GM12878 (cell line): ENCODE data around the gene MAPKAPK3. TPM values are rescaled to one million over a fixed set of nuclear protein-coding genes. Genes with fewer than 3 reads are reported as not detected.

Experiments
- ATAC-seq: fragments of 200-7000 bp; cut with Tn5 transposase; 3 replicates; pipeline ENCODE4 v1.9.1; 2020; ENCODE audit warnings: mild to moderate bottlenecking, moderate library complexity
- BruUV-seq: library from RNA; stranded (reverse); fragments of 400-500 nt; replicated peaks from 2 replicates; lab custom pipeline; 2021; lab: Mats Ljungman, UMichigan
- CTCF ChIA-PET: fragments of 300-600 bp; sonication (Branson Sonifier 250); formaldehyde crosslinking; extraction: SDS; loops from one replicate; lab custom pipeline; 2021; ENCODE audit warnings: inconsistent platforms; lab: Yijun Ruan, JAX
- POLR2A ChIA-PET: fragments of 350-600 bp; formaldehyde crosslinking; extraction: SDS; loops from one replicate; lab custom pipeline; 2021; ENCODE audit warnings: inconsistent platforms; lab: Charles Lee
- RAD21 ChIA-PET: fragments of 300-600 bp; sonication (Branson Sonifier 250); formaldehyde crosslinking; loops from one replicate; lab custom pipeline; 2023; ENCODE audit warnings: antibody characterized with exemption; ENCODE audit not compliant: unreplicated experiment; lab: Charles Lee
- SMC1A ChIA-PET: fragments of 300-600 bp; sonication (Branson Sonifier 250); formaldehyde crosslinking; loops from one replicate; lab custom pipeline; 2023; ENCODE audit not compliant: unreplicated experiment, uncharacterized antibody; lab: Charles Lee
- DNase-seq: peaks from one replicate; pipeline ENCODE4 v3.0.0-alpha.2; 2011; ENCODE audit warnings: low read depth, low spot score
- FAIRE-seq: peaks from 3 replicates; lab custom pipeline; 2011; peaks lifted over from hg19 to GRCh38; lab: Jason Lieb, UNC
- H2AFZ ChIP-seq: 2 replicates; pipeline ENCODE4 v1.6.0; 2011; ENCODE audit warnings: low read depth, low read length, control low read depth; ENCODE audit not compliant: control insufficient read depth
- H3K27ac ChIP-seq: 2 replicates; pipeline ENCODE4 v1.5.1; 2011; ENCODE audit warnings: control low read depth; ENCODE audit not compliant: control insufficient read depth, insufficient read depth
- H3K27me3 ChIP-seq, 2 experiments: replicated peaks in 1 of 2; 2 replicates each; pipeline versions ENCODE4 v1.6.0 to v1.6.1; 2011; ENCODE audit warnings: low read length in 1 of 2; ENCODE audit not compliant: control insufficient read depth in 2 of 2, insufficient read depth in 2 of 2
- H3K36me3 ChIP-seq, 2 experiments: 2 replicates each; pipeline ENCODE4 v1.5.1; 2011; ENCODE audit warnings: low read length in 1 of 2; ENCODE audit not compliant: control insufficient read depth in 2 of 2, insufficient read depth in 2 of 2
- H3K4me1 ChIP-seq: 2 replicates; pipeline ENCODE4 v1.6.1; 2011; ENCODE audit warnings: mild to moderate bottlenecking, low read length, moderate library complexity, mixed read lengths; ENCODE audit not compliant: control insufficient read depth, insufficient read depth
- H3K4me2 ChIP-seq: 2 replicates; pipeline ENCODE4 v1.6.0; 2011; ENCODE audit warnings: control low read depth; ENCODE audit not compliant: control insufficient read depth, insufficient read depth
- H3K4me3 ChIP-seq: fragments of 200-600 bp; sonication (generic); 2 replicates; pipeline ENCODE4 v1.5.1; 2016
- H3K79me2 ChIP-seq: 2 replicates; pipeline ENCODE4 v1.6.0; 2011; ENCODE audit warnings: low read length; ENCODE audit not compliant: control insufficient read depth, insufficient read depth
- H3K9ac ChIP-seq: 2 replicates; pipeline ENCODE4 v1.8.0; 2011; ENCODE audit warnings: low read length, control low read depth, mixed read lengths; ENCODE audit not compliant: control insufficient read depth, insufficient read depth
- H3K9me3 ChIP-seq: replicated peaks from 3 replicates; pipeline ENCODE4 v1.5.1; 2011; ENCODE audit warnings: mild to moderate bottlenecking, low read length; ENCODE audit not compliant: control insufficient read depth, insufficient read depth
- H4K20me1 ChIP-seq: 2 replicates; pipeline ENCODE4 v1.6.0; 2011; ENCODE audit not compliant: control insufficient read depth, insufficient read depth
- BHLHE40 ChIP-seq, 2 experiments: fragments of 450-650 bp in 1 of 2; IDR thresholded peaks; 2 replicates each; pipeline ENCODE4 v1.6.1; 2011 to 2017; ENCODE audit warnings: low read depth in 2 of 2, borderline replicate concordance in 1 of 2, improper control_type of control experiment in 1 of 2, low read length in 1 of 2, mild to moderate bottlenecking in 1 of 2
- CEBPB ChIP-seq, 2 experiments: fragments of 150-350 bp in 1 of 2; IDR thresholded peaks; 2 replicates each; pipeline ENCODE4 v1.6.1; 2012 to 2014; ENCODE audit warnings: low read depth in 2 of 2, low read length in 2 of 2, borderline replicate concordance in 1 of 2, inconsistent platforms in 1 of 2
- EED ChIP-seq: sonication (generic); IDR thresholded peaks from 2 replicates; pipeline ENCODE4 v1.6.1; 2016; ENCODE audit warnings: antibody characterized with exemption, low read depth
- EGR1 ChIP-seq, 2 experiments: IDR thresholded peaks; 1 replicate in 1 of 2; 2 replicates in 1 of 2; pipeline ENCODE4 v1.6.1; 2011 to 2012; ENCODE audit warnings: low read depth in 2 of 2, low read length in 2 of 2, borderline replicate concordance in 1 of 2, mild to moderate bottlenecking in 1 of 2, moderate library complexity in 1 of 2
- EP300 ChIP-seq, 2 experiments: fragments of 150-350 bp in 1 of 2; IDR thresholded peaks; 2 replicates each; pipeline ENCODE4 v1.6.1; 2011 to 2012; ENCODE audit warnings: low read depth in 2 of 2, low read length in 2 of 2, borderline replicate concordance in 1 of 2, improper control_type of control experiment in 1 of 2, inconsistent platforms in 1 of 2; ENCODE audit not compliant: control insufficient read depth in 1 of 2
- IKZF1 ChIP-seq: fragments of 450-650 bp; conservative IDR thresholded peaks from 2 replicates; pipeline ENCODE4 v1.6.1; 2017; ENCODE audit warnings: antibody characterized with exemption, mild to moderate bottlenecking
- MYC ChIP-seq: IDR thresholded peaks from 2 replicates; pipeline ENCODE4 v1.6.1; 2011; ENCODE audit warnings: mild to moderate bottlenecking, low read length, moderate library complexity, inconsistent platforms; ENCODE audit not compliant: insufficient read depth, insufficient replicate concordance, insufficient read length, severe bottlenecking
- NR2F1 ChIP-seq: fragments of 450-650 bp; conservative IDR thresholded peaks from 2 replicates; pipeline ENCODE4 v1.6.1; 2017; ENCODE audit warnings: mild to moderate bottlenecking
- NRF1 ChIP-seq: conservative IDR thresholded peaks from 2 replicates; pipeline ENCODE4 v1.6.1; 2011; ENCODE audit warnings: mild to moderate bottlenecking, low read depth, low read length, improper control_type of control experiment
- SIX5 ChIP-seq: IDR thresholded peaks from 2 replicates; pipeline ENCODE4 v1.6.1; 2011; ENCODE audit warnings: mild to moderate bottlenecking, low read depth, low read length, moderate library complexity; ENCODE audit not compliant: severe bottlenecking
- SREBF2 ChIP-seq: IDR thresholded peaks from 2 replicates; pipeline ENCODE4 v1.6.1; 2012; ENCODE audit warnings: mild to moderate bottlenecking, low read length
- TCF3 ChIP-seq: IDR thresholded peaks from 2 replicates; pipeline ENCODE4 v1.6.1; 2012; ENCODE audit warnings: low read depth, mild to moderate bottlenecking, low read length, borderline replicate concordance; ENCODE audit not compliant: insufficient read depth
- ZNF217 ChIP-seq: fragments of 450-650 bp; IDR thresholded peaks from 2 replicates; pipeline ENCODE4 v1.6.1; 2017; ENCODE audit warnings: antibody characterized with exemption, mild to moderate bottlenecking
- ZZZ3 ChIP-seq: IDR thresholded peaks from 2 replicates; pipeline ENCODE4 v1.6.1; 2011; ENCODE audit warnings: low read depth; ENCODE audit not compliant: control insufficient read depth, insufficient read length
- WGBS: methylation state at CpG from one replicate; pipeline ENCODE4 v1.1.6; 2016; ENCODE audit warnings: low lambda C conversion rate; ENCODE audit not compliant: insufficient replicate concordance, insufficient coverage; ENCODE audit errors: missing lambda C conversion rate; 5-methylcytosine and 5-hydroxymethylcytosine counted together
- in situ Hi-C: fragments of 300-500 bp; cut with MboI; formaldehyde crosslinking; loops from 9 replicates; pipeline ENCODE4 v1.14.3; 2018; ENCODE audit warnings: mixed read lengths
- intact Hi-C: fragments of 100-400 bp; cut with micrococcal nuclease; formaldehyde crosslinking; loops from one replicate; pipeline ENCODE4 v1.14.2; 2022; ENCODE audit not compliant: unreplicated experiment
- polyA plus RNA-seq, 11 experiments: library from polyadenylated mRNA; depleted of rRNA in 4 of 11; unstranded in 6 of 11; stranded (reverse) in 5 of 11; fragments of >200 nt; fragmentation: Nextera tagmentation in 4 of 11; fragmentation: Illumina TruSeq in 1 of 11; extraction: Ambion mirVana in 4 of 11; extraction: Trizol in 1 of 11; gene quantifications; 1 replicate in 1 of 11; 2 replicates in 10 of 11; pipeline versions ENCODE4 v1.2.1 to v1.2.3, GENCODE V29; 2011 to 2016; ENCODE audit warnings: inconsistent platforms in 2 of 11, missing spikeins in 2 of 11, low read depth in 1 of 11
- total RNA-seq, 4 experiments: library from RNA; depleted of rRNA in 3 of 4; stranded (reverse); fragments of >200 nt in 3 of 4; fragmentation: Illumina TruSeq in 1 of 4; extraction: Trizol in 1 of 4; gene quantifications; 2 replicates each; pipeline versions ENCODE4 v1.2.1 to v1.2.3, GENCODE V29; 2013 to 2021
- TF ChIP-seq, protein P1 (sequence below): fragments of 150-350 bp; IDR thresholded peaks from 2 replicates; pipeline ENCODE4 v1.6.1; 2014; ENCODE audit warnings: mild to moderate bottlenecking, low read depth, low read length
- TF ChIP-seq, protein P2 (sequence below): fragments of 450-650 bp; IDR thresholded peaks from 2 replicates; pipeline ENCODE4 v1.6.1; 2017; ENCODE audit warnings: borderline replicate concordance

Gene MAPKAPK3
- total and polyA plus RNA-seq, 10 of the 15 experiments (the other 5 are each of a cell fraction or from before 2014, with no cell fraction given), result 7.9 to 66.0 (median 39.0) TPM

DNA sequence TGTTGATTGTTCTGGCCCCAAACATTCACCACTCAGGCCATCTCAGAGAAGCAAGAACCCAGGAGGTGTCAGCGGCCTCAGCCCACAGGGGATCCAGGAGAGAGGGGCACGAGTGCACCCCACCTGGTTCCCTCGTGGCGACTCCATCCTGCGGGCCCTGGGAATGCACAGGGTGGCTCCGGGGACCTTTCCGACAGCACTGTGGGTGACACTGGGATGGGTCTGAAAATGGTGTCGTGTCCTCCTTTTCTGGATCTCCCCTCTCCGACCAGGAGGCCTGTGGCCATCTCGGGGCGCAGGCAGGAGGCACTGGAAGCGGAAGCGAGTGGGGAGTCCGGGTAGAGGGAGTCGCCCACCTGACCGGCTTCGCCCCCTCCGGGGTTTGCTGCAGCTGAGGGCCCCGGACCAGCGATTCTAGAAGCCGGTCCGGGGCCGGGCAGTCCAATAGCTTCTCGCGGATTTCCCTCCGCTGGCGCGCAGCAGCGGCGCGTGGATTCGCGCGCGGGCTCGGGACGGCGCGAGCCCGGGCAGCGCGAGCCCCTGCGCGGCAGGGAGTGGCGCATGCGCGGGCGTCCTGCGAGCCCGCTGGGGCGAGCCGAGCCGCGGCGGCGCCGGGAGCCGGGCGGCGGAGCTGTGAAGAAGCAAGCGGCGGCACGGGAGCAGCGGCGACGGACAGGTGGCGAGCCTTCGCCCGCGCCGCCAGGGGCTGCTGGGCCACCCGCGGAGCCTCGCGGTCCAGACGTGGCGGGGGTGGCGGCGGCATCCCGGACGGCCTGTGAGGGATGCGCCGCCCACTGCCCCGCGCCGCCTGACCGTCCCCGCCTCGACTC lies 57.6 kb downstream of the MAPKAPK3 start, which contains the start of gene DOCK3:
DOCK3 (plus strand) TSS at position 579 of the 830 bp plus-strand sequence. CDS start 337 bp downstream, outside the sequence.
- peaks cover 9 to 30% of the 10 kb centered on the region in 2 experiments for H3K27me3 ChIP-seq
- no peak within 1 kb of the TSS for H3K4me3 ChIP-seq
- DNase-seq (no peak), FAIRE-seq (no peak), ATAC-seq (peak; percentile 85)
- H3K36me3 ChIP-seq, result no peaks in the 10 kb centered on the region
- 8% methylated on average over 76 of the region's 89 CpGs for WGBS
- CTCF ChIA-PET, result interaction anchor here (0.8 to 0.9 kb wide), 2 partner anchors 290 to 298 kb away, joined by 3 read pairs; no protein-coding TSS in a partner anchor
- RAD21 ChIA-PET, result no interaction called here
- no peaks in the 10 kb centered on the region; the same call in 1 of the 2 replicates for H4K20me1 ChIP-seq
- POLR2A ChIA-PET, result interaction anchor here (0.5 kb wide), 1 partner anchor 1187 kb away, joined by 3 read pairs; the partner anchor contains the start of gene IQCF2
- no peaks in the 10 kb centered on the region for H3K9me3 ChIP-seq
- SMC1A ChIA-PET, result no interaction called here
- BruUV-seq, result no TSS peak
- peak within 1 kb of the TSS; percentile 37; the same call in 1 of the 2 replicates for H2AFZ ChIP-seq
- H3K4me2 ChIP-seq, result peak within 1 kb of the TSS; percentile 53; the same call in 1 of the 2 replicates
- no peak within 1 kb of the TSS for H3K27ac ChIP-seq
- intact Hi-C loops (no loop called here), in situ Hi-C loops (no loop called here)
- H3K4me1 ChIP-seq, result no peaks in the 10 kb centered on the region
- no peaks in the 10 kb centered on the region for H3K79me2 ChIP-seq
- no peak within 1 kb of the TSS for H3K9ac ChIP-seq
- TF ChIP-seq EGR1 (IDR thresholded peaks at IDR 0.05; ENCODE audit: borderline replicate concordance in 1 of 2, low read depth in 2 of 2, low read length in 2 of 2), result 0 out of 3 replicates have a peak, but pooled peaks of 1 of the 2 experiments have one; percentile 1
- TF ChIP-seq SREBF2, result no peak
- peak; percentile 36 for TF ChIP-seq IKZF1
- TF ChIP-seq BHLHE40 (IDR thresholded peaks at IDR 0.05; ENCODE audit: borderline replicate concordance in 1 of 2, low read depth in 2 of 2, low read length in 1 of 2), result peak in 1 of 2 experiments; percentile 71; a peak in 1 of 4 replicates
- 0 out of 2 replicates have a peak, but pooled peaks have one; percentile 12 for TF ChIP-seq NR2F1
- TF ChIP-seq, protein P1, sequence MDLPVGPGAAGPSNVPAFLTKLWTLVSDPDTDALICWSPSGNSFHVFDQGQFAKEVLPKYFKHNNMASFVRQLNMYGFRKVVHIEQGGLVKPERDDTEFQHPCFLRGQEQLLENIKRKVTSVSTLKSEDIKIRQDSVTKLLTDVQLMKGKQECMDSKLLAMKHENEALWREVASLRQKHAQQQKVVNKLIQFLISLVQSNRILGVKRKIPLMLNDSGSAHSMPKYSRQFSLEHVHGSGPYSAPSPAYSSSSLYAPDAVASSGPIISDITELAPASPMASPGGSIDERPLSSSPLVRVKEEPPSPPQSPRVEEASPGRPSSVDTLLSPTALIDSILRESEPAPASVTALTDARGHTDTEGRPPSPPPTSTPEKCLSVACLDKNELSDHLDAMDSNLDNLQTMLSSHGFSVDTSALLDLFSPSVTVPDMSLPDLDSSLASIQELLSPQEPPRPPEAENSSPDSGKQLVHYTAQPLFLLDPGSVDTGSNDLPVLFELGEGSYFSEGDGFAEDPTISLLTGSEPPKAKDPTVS, result no peak
- 0 out of 2 replicates have a peak, but pooled peaks have one; percentile 9 for TF ChIP-seq TCF3
- TF ChIP-seq, protein P2, sequence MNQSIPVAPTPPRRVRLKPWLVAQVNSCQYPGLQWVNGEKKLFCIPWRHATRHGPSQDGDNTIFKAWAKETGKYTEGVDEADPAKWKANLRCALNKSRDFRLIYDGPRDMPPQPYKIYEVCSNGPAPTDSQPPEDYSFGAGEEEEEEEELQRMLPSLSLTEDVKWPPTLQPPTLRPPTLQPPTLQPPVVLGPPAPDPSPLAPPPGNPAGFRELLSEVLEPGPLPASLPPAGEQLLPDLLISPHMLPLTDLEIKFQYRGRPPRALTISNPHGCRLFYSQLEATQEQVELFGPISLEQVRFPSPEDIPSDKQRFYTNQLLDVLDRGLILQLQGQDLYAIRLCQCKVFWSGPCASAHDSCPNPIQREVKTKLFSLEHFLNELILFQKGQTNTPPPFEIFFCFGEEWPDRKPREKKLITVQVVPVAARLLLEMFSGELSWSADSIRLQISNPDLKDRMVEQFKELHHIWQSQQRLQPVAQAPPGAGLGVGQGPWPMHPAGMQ, result no peak
- no peak for TF ChIP-seq CEBPB (IDR thresholded peaks at IDR 0.05; ENCODE audit: borderline replicate concordance in 1 of 2, low read depth in 2 of 2, low read length in 2 of 2)
- TF ChIP-seq ZZZ3, result no peak
- TF ChIP-seq EP300 (IDR thresholded peaks at IDR 0.05; ENCODE audit: borderline replicate concordance in 1 of 2, control insufficient read depth in 1 of 2, low read depth in 2 of 2, low read length in 2 of 2), result no peak
- no peak for TF ChIP-seq EED
- no peak for TF ChIP-seq MYC
- 0 out of 2 replicates have a peak, but pooled peaks have one; percentile 13 for TF ChIP-seq NRF1
- no peak for TF ChIP-seq SIX5
- peak; percentile 48; the same call in 1 of the 2 replicates for TF ChIP-seq ZNF217
